ENCODE results near the gene PLCXD1. TPM values are rescaled to one million over a fixed set of nuclear protein-coding genes. Genes with fewer than 3 reads are reported as not detected.
"Not testable (repeated sequence)": the region's sequence is repeated elsewhere in the genome, so short reads cannot be mapped to it uniquely, and the experiment has no call there.

PLCXD1 gene
- total and polyA plus RNA-seq, 4 donors: 13.4 to 41.5 (median 28.2) TPM

DNA sequence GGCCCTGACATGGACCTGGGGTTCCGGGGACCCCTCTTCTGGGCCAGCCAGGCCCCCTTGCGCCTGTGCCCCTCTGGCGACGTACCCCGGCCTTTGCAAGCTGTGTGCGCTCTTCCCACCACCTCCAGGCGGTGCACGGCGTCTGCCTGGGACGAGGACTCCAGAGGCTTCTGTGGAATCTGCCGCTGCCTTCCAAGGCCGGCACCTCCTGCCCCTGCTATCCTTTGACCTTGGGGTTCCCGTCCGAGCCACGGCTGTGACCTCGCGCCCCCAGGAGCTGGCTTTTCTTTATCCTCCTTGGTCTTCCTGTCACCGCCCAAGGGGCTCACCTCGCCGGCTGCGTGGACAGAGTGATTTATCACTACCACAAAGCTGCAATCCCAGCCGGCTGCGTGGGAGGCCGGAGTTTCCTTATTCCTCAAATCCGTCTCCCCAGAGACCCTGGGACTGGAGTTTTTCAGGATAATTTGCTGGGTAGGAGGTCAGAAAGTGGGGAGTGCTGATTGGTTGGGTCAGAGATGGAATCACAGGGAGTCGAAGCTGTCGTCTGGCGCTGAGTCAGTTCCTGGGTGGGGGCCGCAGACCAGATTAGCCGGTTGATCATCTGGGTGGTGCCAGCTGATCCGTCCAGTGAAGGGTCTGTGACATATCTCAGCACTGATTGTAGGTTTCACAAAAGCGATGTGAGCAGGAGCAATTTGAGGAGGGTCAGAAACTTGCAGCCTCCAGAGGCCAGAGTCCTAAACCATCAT is 19.8 kb upstream of the PLCXD1 start:
- H3K27me3 ChIP-seq (ENCODE audit: control insufficient read depth in 3 of 3, insufficient read depth in 3 of 3, low read length in 2 of 3): no peaks in the 10 kb centered on the region
- WGBS, 2 donors: 52 to 74% methylated on average over 32 of the region's 32 CpGs
- peaks cover 0 to 5% (median 0%) of the 10 kb centered on the region in 5 donors for H3K4me1 ChIP-seq (ENCODE audit: control insufficient read depth in 5 of 5, insufficient read depth in 5 of 5, low read length in 5 of 5)
- DNase-seq (no peak), ATAC-seq (ENCODE audit: insufficient read depth, low FRiP score) (no peak)
- H3K9ac ChIP-seq (ENCODE audit: insufficient read depth in 1 of 2, low read length in 2 of 2): no peak overlapping the region
- H3K36me3 ChIP-seq (ENCODE audit: control insufficient read depth in 4 of 4, insufficient read depth in 4 of 4, low read length in 4 of 4): no peaks in the 10 kb centered on the region
- no peak for TF ChIP-seq CTCF (IDR thresholded peaks at IDR 0.05; ENCODE audit: control extremely low read depth, extremely low read depth)
- H3K9me3 ChIP-seq (ENCODE audit: control insufficient read depth in 4 of 4, insufficient read depth in 3 of 4, low read length in 3 of 4): peaks cover 0 to 4% (median 0%) of the 10 kb centered on the region in 4 donors
- no peak overlapping the region for H3K4me3 ChIP-seq
- no peak overlapping the region for H3K27ac ChIP-seq (ENCODE audit: low read depth in 1 of 2, low read length in 1 of 2)

GRCh38 chrX:261919-262352 is 19.2 kb upstream of the PLCXD1 start:
- H3K4me3 ChIP-seq: no peak overlapping the region
- no peak overlapping the region for H3K9ac ChIP-seq (ENCODE audit: insufficient read depth in 1 of 2, low read length in 2 of 2)
- no peaks in the 10 kb centered on the region for H3K36me3 ChIP-seq (ENCODE audit: control insufficient read depth in 4 of 4, insufficient read depth in 4 of 4, low read length in 4 of 4)
- peaks cover 0 to 5% (median 0%) of the 10 kb centered on the region in 5 donors for H3K4me1 ChIP-seq (ENCODE audit: control insufficient read depth in 5 of 5, insufficient read depth in 5 of 5, low read length in 5 of 5)
- ATAC-seq (ENCODE audit: insufficient read depth, low FRiP score) (no peak), DNase-seq (peak in 1 of 3 donors; percentile 9)
- H3K27me3 ChIP-seq (ENCODE audit: control insufficient read depth in 3 of 3, insufficient read depth in 3 of 3, low read length in 2 of 3): no peaks in the 10 kb centered on the region
- H3K9me3 ChIP-seq (ENCODE audit: control insufficient read depth in 4 of 4, insufficient read depth in 3 of 4, low read length in 3 of 4): peaks cover 0 to 4% (median 0%) of the 10 kb centered on the region in 4 donors
- WGBS, 2 donors: 74 to 90% methylated on average over 12 of the region's 12 CpGs
- no peak overlapping the region for H3K27ac ChIP-seq (ENCODE audit: low read depth in 1 of 2, low read length in 1 of 2)
- no peak for TF ChIP-seq CTCF (IDR thresholded peaks at IDR 0.05; ENCODE audit: control extremely low read depth, extremely low read depth)

GRCh38 chrX:262381-262909 is 18.7 kb upstream of the PLCXD1 start:
- DNase-seq (no peak), ATAC-seq (ENCODE audit: insufficient read depth, low FRiP score) (peak; percentile 36)
- Histone ChIP-seq H3K36me3 (ENCODE audit: control insufficient read depth in 4 of 4, insufficient read depth in 4 of 4, low read length in 4 of 4) (no peaks in the 10 kb centered on the region), H3K9ac (ENCODE audit: insufficient read depth in 1 of 2, low read length in 2 of 2) (no peak overlapping the region), H3K4me1 (ENCODE audit: control insufficient read depth in 5 of 5, insufficient read depth in 5 of 5, low read length in 5 of 5) (peaks cover 0 to 5% (median 0%) of the 10 kb centered on the region in 5 donors), H3K27ac (ENCODE audit: low read depth in 1 of 2, low read length in 1 of 2) (no peak overlapping the region), H3K4me3 (no peak overlapping the region), H3K27me3 (ENCODE audit: control insufficient read depth in 3 of 3, insufficient read depth in 3 of 3, low read length in 2 of 3) (no peaks in the 10 kb centered on the region), H3K9me3 (ENCODE audit: control insufficient read depth in 4 of 4, insufficient read depth in 3 of 4, low read length in 3 of 4) (peaks cover 0 to 4% (median 0%) of the 10 kb centered on the region in 4 donors)
- no peak for TF ChIP-seq CTCF (IDR thresholded peaks at IDR 0.05; ENCODE audit: control extremely low read depth, extremely low read depth)
- 66 to 70% methylated on average over 13 of the region's 13 CpGs for WGBS, 2 donors

DNA sequence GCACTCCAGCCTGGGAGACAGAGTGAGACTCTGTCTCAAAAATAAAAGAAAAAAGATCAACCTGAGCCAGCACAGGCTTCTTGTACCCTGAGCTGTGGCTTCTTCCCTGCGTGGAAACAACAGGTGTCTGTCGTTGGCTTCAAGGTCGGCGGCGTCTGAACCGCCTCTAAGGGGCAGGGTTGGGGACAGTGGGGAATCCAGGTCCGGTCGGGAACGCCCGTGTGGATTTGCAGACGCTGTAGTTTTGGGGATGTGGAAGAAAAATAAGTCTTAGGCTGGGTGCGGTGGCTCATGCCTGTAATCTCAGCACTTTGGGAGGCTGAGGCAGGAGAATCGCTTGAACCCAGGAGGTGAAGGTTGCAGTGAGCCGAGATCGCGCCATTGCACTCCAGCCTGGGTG is 17.2 kb upstream of the PLCXD1 start:
- ATAC-seq (ENCODE audit: insufficient read depth, low FRiP score); H3K4me3 ChIP-seq; DNase-seq: not testable (repeated sequence)

More for the DNA sequence above, 17.2 kb upstream of the PLCXD1 start:
- 93 to 94% methylated on average over 16 of the region's 16 CpGs for WGBS, 2 donors
- H3K27ac ChIP-seq (ENCODE audit: low read depth in 1 of 2, low read length in 1 of 2); H3K4me1 ChIP-seq (ENCODE audit: control insufficient read depth in 5 of 5, insufficient read depth in 5 of 5, low read length in 5 of 5); H3K36me3 ChIP-seq (ENCODE audit: control insufficient read depth in 4 of 4, insufficient read depth in 4 of 4, low read length in 4 of 4); H3K27me3 ChIP-seq (ENCODE audit: control insufficient read depth in 3 of 3, insufficient read depth in 3 of 3, low read length in 2 of 3); H3K9me3 ChIP-seq (ENCODE audit: control insufficient read depth in 4 of 4, insufficient read depth in 3 of 4, low read length in 3 of 4); H3K9ac ChIP-seq (ENCODE audit: insufficient read depth in 1 of 2, low read length in 2 of 2): not testable (repeated sequence)
